GM10266 (cell line): Measurements from ENCODE around the gene RBL2.
"Not testable (repeated sequence)": the region's sequence is repeated elsewhere in the genome, so short reads cannot be mapped to it uniquely, and the experiment has no call there.

ENCODE experiments used
- DNase-seq: peaks from one replicate; pipeline ENCODE4 v3.0.0; 2012; ENCODE audit errors: extremely low spot score
- TF ChIP-seq, protein P1 (sequence below): IDR thresholded peaks from 2 replicates; pipeline ENCODE4 v1.5.1; 2012; ENCODE audit warnings: mild to moderate bottlenecking, low read depth; ENCODE audit not compliant: control insufficient read depth, insufficient read depth; ENCODE audit errors: missing control alignments

Gene RBL2

DNA sequence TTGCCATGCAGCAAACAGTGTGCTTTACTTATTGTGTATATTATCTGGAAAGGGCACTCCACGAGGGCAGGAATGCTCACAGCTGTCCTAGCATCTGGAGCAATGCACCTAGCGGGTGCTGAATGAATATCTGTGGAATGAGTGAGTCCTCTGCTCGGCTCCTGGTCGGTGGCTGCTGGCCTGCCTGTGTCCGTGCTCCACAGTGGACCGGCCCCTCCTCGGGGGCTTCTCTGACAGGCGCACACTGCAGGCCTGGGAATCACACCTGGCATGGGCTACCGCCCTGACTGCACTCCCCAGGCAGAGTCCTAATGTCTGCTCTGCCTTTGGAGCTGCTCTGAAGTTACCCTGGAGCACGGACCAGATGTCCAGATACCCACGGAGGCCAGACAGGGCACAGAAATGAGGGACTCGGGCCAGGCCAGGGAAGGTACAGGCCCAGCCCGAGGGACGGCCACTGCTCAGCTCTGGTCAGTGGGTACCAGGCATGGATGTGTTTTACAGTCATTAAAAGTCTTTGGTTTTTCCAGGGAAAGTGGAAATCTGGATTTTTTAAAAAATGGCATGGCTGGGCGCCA, 89.8 kb downstream of the RBL2 start:
- no peak for DNase-seq
- TF ChIP-seq, protein P1, sequence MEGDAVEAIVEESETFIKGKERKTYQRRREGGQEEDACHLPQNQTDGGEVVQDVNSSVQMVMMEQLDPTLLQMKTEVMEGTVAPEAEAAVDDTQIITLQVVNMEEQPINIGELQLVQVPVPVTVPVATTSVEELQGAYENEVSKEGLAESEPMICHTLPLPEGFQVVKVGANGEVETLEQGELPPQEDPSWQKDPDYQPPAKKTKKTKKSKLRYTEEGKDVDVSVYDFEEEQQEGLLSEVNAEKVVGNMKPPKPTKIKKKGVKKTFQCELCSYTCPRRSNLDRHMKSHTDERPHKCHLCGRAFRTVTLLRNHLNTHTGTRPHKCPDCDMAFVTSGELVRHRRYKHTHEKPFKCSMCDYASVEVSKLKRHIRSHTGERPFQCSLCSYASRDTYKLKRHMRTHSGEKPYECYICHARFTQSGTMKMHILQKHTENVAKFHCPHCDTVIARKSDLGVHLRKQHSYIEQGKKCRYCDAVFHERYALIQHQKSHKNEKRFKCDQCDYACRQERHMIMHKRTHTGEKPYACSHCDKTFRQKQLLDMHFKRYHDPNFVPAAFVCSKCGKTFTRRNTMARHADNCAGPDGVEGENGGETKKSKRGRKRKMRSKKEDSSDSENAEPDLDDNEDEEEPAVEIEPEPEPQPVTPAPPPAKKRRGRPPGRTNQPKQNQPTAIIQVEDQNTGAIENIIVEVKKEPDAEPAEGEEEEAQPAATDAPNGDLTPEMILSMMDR: no peak

DNA sequence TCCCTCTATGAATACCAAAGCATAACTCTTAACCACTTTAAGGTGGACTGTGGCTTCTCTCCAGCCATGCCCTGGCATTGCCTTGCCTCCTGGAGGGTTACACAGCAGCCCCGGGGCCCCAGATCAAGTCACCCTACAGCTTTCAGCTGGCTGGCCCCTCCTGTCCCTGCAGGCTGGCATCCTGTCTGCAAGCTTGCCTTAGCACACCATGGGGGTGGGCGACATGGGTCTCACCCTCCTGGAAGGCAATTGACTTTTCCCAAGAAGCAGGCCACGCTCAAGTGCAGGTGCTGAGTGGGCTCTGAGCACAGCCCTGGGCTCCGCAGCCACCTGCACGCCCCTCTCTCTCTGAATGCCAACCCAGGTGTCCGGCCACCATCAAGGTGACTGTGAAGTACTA, 94.5 kb downstream of the RBL2 start:
- DNase-seq: no peak
- TF ChIP-seq, protein P1: no peak

DNA sequence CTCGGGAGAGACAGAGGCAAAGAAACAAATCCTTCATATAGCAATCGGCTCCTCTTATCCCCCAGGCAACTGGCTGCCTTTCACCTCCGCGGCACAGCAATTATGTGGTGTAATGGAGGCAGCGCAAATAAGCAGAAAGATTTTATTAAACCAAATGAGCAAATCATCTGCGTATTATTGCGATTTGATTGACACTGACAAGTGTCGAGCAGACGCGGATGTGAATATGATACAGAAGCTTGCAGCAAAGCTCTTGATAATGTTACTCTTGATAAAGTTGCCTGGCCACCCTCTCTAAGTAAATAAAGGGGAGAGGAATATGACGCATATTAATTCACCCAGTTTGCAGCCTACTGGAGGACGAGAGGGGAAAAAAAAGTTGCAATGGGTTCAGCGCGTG, 95.2 kb downstream of the RBL2 start:
- DNase-seq: no peak
- TF ChIP-seq, protein P1: no peak

DNA sequence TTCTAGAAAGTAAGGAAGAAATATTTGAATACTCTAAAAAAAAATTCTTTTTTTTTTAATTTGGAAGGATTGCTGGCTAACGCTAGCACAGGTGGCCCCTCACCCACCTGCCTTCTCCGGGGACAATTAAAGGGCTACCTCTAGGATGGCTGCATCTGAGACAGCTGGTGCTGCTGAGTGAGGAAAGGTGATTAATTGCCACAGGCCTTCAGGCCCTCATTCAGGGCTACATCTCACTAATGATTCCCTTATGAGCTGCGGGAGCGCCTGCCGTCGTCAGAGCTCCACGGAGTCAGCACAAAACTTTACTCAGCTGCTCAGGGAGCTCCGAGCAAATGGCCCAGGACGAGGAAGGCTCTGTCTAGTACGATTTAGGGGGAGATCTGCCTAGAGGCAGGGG, 95.8 kb downstream of the RBL2 start:
- TF ChIP-seq, protein P1: no peak
- no peak for DNase-seq

DNA sequence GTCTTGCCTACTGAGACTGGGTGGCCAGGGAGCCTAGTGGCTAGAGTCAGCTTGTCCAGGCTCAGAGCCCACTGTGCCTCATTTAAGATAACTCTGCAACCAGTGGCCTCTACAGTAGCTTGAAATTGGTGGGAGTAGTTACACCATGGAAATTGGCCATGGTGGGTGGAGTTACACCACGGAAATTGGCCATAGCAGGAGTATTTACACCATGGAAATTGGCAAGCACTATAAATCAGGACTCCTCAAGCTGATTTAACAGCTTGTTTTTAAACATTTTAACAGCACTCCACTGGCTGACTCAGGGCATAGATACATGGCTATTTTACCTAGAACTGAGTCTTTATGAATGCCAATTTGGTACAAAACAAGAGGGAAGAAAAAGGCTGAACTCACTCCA, 96.5 kb downstream of the RBL2 start:
- TF ChIP-seq, protein P1: no peak

DNA sequence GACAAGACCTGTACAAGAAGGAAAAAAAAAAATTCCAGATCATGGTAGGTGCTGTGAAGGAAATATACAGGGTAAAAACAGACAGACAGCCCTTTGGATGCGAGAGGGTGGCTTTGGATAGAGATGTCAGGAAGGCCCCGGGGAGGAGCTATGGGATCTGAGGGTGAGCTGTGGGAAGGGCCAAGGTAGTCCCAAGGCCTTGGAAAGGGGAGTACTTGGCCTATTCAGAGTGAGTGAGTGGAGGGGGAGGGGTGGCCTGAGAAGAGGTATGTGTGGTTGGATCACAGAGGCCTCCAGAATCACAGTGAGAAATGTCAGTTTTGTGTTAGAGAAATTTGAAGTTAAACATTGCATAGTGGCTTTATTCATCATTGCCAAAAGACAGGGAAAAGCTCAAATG, 99.9 kb downstream of the RBL2 start:
- no peak for DNase-seq
- TF ChIP-seq, protein P1: no peak

More for the DNA sequence above, 96.5 kb downstream of the RBL2 start:
- no peak for DNase-seq

DNA sequence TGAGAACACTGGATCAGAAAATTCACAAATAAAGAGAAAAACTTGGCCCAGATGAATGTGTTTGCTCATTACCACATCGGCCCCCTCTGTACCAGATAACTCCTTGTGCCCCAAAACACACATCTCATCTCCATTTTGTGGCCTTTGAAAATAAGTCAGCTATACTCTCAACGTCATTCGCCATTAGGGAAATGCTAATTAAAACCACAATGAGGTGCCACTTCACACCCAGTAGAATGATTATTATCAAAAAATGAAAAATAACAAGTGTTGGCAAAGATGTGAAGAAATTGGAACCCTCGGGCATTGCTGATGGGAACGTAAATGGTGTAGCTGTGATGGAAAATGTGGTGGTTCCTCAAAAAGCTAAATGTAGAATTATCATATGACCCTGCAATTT, 103.4 kb downstream of the RBL2 start:
- TF ChIP-seq, protein P1: no peak
- no peak for DNase-seq

DNA sequence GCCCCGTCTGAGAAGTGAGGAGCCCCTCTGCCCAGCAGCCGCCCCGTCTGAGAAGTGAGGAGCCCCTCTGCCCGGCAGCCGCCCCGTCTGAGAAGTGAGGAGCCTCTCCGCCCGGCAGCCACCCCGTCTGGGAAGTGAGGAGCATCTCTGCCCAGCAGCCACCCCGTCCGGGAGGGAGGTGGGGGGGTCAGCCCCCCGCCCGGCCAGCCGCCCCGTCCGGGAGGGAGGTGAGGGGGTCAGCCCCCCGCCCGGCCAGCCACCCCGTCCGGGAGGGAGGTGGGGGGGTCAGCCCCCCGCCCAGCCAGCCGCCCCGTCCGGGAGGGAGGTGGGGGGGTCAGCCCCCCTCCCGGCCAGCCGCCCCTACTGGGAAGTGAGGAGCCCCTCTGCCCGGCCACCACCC, 105.1 kb downstream of the RBL2 start:
- not testable (repeated sequence) for DNase-seq

DNA sequence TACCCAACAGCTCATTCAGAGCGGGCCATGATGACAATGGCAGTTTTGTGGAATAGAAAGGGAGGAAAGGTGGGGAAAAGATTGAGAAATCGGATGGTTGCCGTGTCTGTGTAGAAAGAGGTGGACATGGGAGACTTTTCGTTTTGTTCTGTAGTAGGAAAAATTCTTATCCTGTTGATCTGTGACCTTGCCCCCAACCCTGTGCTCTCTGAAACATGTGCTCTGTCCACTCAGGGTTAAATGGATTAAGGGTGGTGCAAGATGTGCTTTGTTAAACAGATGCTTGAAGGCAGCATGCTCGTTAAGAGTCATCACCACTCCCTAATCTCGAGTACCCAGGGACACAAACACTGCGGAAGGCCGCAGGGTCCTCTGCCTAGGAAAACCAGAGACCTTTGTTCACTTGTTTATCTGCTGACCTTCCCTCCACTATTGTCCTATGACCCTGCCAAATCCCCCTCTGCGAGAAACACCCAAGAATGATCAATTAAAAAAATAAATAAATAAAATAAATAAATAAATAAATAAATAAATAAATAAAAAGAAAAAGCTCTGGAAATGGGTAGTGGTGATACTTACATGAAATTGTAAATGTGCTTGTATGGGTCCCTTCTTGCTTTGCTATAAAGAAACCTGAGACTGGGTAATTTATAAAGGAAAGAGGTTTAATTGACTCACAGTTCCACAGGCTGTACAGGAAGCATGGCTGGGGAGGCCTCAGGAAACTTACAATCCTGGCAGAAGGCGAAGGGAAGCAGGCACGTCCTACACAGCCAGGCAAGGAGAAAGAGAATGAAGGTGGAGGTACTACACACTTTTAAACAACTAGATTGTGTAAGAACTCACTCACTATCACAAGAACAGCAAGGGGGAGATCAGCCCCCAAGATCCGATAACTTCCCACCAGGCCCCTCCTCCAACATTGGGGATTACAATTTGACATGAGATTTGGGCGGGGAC, 105.8 kb downstream of the RBL2 start:
- not testable (repeated sequence) for DNase-seq
